Mammary epithelial cell (primary cell): ENCODE data around the gene SOWAHD.
"Not testable (repeated sequence)": the region's sequence is repeated elsewhere in the genome, so short reads cannot be mapped to it uniquely, and the experiment has no call there.

ENCODE experiments used
- CTCF ChIP-seq, 2 donors: IDR thresholded peaks in 1 of 2; conservative IDR thresholded peaks in 1 of 2; 2 replicates each; pipeline ENCODE4 v1.5.1; 2011 to 2012; ENCODE audit warnings: inconsistent platforms in 2 of 2, low read length in 2 of 2, mild to moderate bottlenecking in 2 of 2, control low read depth in 1 of 2, low read depth in 1 of 2; ENCODE audit not compliant: insufficient read depth in 1 of 2; ENCODE audit errors: extremely low read depth in 1 of 2
- EZH2 ChIP-seq: IDR thresholded peaks from 2 replicates; pipeline ENCODE4 v1.6.1; 2012; ENCODE audit warnings: low read length, inconsistent platforms, borderline replicate concordance

- not testable (repeated sequence) for TF ChIP-seq CTCF (conservative IDR thresholded peaks at IDR 0.05 in 1 of 2, IDR thresholded peaks at IDR 0.05 in 1 of 2; ENCODE audit: extremely low read depth in 1 of 2, insufficient read depth in 1 of 2, low read depth in 1 of 2, low read length in 2 of 2); EZH2
These were observed 50.1 kb downstream of the SOWAHD start for GRCh38 chrX:119808461-119808860.
